Measurements from ENCODE around the gene MEIOB.
"Not testable (repeated sequence)": the region's sequence is repeated elsewhere in the genome, so short reads cannot be mapped to it uniquely, and the experiment has no call there.

Gene MEIOB

DNA sequence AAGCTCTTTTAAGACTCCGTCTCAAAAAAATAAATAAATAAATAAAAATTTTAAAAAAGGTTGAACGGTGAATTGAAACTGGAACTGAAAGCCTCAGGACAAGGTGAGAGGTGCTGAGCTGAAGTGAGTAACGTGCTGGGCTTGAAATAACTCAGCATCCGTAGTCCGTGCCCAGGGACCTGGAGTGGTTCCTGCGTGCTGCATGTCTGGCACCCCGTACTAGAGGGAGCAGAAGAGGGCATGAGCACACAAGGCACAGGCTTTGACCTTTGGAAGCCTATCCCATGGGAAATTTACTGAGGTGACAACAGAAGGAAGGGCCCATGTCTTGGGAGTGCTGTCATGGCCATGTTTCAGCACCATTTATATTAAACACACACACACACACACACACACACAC, 4.5 kb upstream of the MEIOB start:
- DNase-seq (ENCODE audit: low spot score) = no peak

DNA sequence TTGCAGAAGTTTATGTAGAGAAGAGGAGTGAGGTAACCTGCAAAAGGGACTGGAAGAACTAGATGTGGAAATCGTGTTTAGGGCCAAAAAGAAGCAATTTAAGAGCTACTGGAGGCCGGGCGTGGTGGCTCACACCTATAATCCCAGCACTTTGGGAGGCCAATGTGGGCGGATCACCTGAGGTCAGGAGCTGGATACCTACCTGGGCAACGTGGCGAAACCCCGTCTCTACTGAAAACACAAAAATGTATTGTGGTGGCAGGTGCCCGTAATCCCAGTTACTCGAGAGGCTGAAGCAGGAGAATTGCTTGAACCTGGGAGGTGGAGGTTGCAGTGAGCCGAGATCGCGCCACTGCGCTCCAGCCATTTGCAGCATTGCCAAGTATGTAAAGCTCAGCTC, 4.1 kb upstream of the MEIOB start:
- DNase-seq (ENCODE audit: low spot score) = not testable (repeated sequence)

DNA sequence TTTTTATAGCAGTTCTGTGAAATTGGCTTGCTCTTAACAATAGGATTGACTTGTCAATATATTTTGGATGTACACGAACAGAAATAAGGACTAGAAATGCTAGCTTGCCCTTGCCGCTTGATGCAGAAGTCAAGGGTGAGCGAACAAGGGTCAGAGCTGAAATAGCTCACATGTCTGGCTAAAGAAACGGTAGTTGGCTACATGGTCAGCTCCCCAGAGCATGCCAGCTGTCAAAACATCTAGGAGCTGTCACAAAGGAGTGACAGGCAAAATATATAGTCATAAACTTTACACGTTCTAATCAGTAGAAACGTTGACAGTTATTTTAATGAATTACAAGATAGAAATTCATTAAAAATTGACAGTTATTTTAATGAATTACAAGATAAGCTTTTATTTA, 2.9 kb upstream of the MEIOB start:
- no peak for DNase-seq (ENCODE audit: low spot score)

DNA sequence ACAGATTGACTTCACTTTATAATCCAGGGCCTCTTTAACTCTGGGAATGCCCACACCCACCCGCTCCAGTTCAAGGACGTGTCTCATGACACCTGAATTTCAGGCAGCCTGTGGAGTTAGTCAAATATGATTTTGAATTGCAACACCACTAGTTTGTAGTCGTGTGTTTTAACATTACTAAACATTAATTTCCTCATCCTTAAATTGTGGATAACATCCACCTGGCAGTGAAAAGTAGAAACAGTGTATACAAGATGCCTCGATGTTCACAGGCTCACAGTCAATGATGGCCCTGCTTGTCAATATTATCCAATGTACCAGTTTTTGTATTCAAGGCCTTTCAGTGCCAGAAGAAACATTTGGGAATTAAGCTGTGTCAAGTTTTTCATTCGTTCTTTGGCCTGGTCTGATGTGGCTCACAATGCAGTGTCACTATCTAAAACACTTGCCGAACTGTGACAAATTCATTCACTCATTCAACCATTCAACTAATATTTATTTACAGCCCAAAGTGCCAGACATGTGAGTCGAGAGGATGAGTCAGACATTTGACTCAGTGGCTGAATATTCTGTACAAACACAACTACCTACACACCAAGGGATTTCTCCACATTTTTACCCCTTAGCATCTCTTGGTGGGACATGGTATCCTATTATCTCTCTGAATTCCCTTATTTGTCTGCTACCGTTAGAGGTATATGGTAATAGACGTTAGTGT, 1.4 kb downstream of the MEIOB start:
- peak; percentile 67 for DNase-seq (ENCODE audit: low spot score)

DNA sequence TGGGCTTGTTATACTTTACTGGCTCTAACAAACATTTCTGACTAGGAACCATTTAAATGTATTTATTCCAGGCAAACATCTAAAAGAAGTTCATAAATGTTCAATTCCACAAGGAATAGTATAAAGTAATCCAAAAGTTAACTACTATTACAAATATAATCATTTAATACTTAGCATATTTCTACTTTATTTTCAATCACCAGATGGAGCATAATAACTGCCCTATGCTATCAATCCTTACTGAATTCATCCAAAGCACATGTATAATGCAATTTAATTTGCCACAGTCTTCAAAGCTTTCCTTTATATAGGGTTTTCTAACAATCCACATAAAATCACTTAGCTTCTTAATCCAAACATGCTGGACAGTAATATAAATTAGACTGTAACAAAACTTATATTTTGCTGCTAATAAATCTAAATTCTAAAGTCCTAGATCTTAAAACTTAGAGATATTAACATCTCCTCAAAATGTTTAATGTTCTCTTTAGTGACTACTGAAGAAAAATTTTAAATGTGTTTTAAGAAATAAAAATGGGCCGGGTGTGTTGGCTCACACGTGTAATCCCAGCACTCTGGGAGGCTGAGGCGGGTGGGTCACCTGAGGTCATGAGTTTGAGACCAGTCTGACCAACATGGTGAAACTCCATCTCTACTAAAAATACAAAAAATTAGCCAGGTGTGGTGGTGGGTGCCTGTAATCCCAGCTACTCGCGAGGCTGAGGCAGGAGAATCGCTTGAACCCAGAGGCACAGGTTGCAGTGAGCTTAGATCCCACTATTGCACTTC, 5.9 kb downstream of the MEIOB start:
- DNase-seq (ENCODE audit: low spot score) = no peak

DNA sequence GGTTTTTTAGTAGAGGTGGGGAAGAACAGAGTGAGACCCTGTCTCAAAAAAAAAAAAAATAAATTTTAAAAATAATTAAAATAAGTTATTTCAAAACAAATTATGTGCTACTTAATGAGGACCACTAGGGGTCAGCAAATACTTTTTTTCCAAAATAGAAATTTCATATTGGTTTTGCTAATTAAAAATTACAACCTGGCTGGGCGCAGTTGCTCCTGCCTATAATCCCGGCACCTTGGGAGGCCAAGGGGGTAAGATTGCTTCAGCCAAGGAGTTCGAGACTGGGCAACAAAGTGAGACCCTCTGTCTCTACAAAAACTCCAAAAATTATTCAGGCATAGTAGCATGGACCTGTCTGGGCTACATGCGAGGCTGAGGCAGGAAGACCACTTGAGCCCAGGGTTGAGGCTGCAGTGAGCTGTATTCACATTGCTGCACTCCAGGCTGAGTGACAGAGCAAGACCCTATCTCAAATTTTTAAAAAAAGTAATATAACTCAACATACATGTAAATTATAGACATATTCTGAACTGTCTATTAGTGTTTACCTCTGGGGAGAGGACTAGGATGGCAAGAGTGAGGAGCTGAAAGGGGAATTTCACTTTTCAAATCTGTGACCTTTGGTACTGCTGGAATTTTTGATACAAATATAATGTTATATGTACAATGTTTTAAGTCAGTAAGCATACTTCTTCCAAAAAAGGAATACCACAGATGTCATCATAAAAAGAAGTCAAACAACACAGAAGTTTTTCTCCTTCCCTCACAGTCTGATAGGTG, 8.1 kb downstream of the MEIOB start:
- DNase-seq (ENCODE audit: low spot score) = no peak

DNA sequence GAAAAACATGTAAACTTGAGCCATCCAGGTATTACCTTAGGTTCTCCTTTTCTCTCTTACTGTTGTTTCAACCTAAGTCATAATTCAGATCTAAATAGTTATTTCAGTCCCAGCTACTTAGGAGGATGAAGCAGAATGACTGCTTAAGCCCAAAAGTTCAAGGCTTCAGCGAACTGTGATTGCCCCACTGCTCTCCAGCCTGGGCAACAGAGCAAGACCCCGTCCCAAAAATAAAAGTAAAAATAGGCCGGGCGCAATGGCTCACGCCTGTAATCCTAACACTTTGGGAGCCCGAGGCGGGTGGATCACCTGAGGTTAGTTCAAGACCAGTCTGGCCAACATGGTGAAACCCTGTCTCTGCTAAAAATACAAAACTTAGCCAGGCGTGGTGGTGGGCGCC, 9.6 kb downstream of the MEIOB start:
- DNase-seq (ENCODE audit: low spot score) = no peak

DNA sequence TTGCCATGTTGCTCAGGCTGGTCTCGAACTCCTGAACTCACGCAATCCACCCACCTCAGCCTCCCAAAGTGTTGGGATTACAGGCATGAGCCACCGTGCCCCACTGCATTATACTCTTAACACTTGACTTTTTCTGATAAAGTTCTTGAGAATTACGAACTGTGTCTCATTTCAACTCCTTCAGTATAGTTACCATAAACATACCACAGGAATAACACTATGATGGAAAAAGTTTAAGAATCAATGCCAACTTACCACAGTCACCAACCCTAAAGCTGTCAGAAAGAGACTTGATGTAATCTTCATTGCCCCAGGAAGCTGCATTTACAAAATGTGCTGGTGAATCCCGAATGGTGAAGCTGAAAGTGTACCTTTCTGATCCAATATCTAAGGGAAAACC, 10.2 kb downstream of the MEIOB start:
- DNase-seq (ENCODE audit: low spot score) = no peak

DNA sequence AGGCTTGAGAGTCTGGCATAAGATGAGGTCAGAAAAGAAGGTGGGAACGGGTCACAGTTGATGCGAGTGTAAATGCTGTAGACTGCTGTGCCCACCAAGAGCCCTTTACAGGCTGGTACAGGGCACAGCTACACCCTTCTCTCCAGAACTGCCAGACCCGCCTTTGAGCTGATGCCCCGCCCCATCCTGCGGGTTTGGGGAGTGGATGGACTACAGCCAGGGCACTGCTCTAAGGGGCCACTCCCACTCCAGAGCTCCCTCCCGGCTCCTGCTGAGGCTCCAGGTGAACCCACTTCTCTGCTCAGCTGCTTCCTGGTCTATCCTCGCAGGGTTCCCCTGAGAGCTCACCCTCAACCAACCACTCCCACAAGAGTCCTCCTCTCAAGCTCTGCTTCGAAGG, 12.3 kb downstream of the MEIOB start:
- DNase-seq (ENCODE audit: low spot score) = no peak

DNA sequence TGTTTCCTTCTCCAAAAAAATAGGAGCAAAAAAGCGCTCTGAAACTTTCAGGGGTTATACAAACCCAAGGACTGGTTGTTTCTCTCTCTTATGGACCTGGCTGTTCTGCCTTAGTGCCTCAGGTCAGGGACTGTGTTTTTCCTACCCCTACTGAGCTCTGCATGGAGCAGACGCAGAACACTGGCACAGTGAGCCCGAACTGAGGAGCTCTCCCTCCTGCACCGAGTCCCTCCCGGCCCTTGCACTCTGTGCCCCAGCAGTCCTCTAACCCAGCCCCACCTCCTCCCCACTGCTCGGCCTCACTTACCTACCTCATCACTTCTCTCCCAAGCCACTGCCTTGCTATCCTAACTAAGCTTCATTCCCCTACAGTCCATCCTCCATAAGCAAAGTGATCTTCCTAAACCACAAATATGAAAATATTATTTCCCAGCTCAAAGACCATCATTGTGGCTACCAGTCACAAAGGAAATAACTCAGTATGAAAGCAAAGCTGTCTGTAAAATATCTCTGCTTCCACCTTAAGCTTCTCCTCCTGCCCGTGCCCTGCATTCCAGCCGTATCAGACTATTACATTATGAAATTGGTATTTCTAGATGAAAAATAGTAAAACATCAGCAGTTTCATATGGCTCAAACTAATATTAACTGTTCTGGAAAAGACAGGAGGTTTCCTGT, 13.6 kb downstream of the MEIOB start:
- DNase-seq (ENCODE audit: low spot score) = no peak

DNA sequence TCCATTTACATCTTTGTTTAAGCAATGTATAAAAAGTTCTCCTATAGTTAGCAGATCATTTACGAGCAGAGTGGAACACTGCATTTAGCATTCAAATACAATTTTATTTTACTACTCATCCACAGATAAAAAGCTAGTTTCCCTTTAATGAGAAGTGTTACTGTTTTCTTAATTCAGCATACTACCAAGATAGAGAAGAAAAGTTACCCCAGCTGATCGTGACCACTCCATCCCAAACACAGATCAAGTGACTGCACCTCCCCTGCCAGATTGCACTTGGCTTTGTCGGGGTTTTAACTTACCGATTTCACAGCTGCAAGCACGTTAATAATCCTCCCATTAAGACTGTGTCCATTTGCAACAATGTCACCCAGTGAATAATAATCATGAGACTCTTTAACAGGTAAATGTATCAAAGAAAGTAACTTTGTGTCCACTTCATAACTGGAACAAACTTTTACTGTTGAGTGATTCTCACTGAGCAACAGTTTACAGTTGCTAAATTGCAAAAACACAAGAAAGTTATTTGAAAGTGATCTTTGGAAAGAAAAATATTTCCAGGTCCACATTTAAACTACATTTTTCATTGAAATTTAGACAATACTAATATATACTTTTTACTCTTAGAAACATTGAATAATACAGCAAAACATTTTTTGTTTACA, 14.4 kb downstream of the MEIOB start:
- DNase-seq (ENCODE audit: low spot score) = no peak

DNA sequence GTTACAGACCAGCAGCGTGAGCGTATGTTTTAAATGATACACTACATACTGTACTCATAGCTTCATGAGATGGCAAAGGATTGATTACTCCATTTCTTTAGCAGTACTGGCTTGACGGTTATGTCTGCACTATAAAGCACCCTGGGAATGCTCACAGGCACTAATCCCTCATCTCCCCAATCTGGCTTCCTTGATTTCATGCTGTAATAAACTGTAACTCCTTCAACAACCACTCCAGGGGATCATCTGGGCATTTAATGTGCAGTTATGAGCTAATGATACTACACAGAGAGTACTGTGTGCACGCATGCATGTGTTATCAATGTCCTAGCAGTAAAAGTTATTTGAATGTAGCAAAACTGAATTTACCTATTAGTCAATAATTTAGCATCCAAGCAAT, 20.2 kb downstream of the MEIOB start:
- DNase-seq (ENCODE audit: low spot score) = no peak

DNA sequence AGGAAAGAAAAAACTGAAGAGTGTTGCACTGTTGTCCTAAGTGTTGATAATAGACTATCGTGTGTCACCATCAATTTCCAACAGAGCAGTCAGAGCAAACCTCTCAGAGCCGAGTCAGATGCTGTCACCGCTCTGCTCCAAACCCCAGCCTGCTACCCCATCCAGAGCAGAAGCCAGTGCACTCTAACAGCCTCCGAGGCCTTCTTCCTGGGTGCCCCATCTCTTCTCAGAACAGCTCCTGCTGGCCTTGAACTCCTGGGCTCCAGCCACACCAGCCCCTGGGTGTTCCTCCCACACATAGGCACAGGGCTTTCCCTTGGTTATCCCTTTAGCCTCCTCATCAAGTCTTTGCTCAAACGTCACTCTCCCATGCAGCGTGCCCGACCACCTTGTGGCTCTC, 21.0 kb downstream of the MEIOB start:
- no peak for DNase-seq (ENCODE audit: low spot score)

DNA sequence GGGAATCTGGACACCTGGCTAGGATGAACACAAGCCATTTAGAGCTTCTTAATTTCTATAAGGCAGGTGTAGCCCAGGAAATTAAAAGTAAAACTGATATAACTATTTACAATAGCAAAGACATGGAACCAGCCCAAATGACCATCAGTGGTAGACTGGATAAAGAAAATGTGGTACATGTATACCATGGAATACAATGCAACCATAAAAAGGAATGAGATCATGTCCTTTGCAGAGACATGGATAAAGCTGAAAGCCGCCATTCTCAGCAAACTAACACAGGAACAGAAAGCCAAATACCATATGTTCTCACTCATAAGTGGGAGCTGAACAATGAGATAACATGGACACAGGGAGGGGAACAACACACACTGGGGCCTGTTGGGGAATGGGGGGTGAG, 25.5 kb downstream of the MEIOB start:
- DNase-seq (ENCODE audit: low spot score) = no peak

DNA sequence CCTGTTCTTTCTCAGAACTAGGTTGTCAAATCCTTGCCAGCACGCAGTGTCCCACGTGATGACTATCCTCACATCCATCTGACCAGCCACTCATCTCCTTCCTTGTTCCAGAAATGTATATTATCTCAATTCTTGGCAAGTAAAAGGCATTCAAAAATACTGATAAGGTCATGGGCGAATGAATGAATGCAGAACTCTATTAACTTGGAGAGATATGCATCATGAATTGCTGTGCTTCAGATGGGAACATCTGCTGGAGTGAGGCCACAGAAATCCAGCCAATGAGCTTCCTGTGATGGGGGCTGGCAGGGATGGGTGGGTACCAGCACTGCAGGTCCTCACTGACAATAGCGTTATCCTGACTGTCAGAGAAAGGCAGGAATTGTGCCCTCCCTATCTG, 26.0 kb downstream of the MEIOB start:
- DNase-seq (ENCODE audit: low spot score) = no peak

DNA sequence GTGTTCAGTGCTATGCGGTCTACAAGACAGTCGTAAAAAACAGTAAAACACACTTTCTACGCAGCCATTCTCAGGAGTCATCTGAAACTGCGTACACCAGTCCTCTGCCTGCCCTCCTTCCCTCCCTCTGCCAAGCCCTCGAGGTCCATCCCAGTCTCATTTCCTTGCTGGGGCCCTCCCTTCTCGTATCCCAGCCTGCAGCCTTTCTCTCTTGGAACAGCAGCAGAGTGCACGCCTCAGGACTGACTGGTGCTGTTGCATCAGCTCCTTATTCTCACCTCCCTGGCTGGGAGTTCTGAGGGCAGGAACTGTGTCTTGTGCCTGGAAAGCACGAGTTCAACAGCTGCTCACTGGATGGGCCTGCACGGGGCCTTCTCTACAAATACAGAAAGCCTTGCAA, 32.4 kb downstream of the MEIOB start:
- no peak for DNase-seq (ENCODE audit: low spot score)

DNA sequence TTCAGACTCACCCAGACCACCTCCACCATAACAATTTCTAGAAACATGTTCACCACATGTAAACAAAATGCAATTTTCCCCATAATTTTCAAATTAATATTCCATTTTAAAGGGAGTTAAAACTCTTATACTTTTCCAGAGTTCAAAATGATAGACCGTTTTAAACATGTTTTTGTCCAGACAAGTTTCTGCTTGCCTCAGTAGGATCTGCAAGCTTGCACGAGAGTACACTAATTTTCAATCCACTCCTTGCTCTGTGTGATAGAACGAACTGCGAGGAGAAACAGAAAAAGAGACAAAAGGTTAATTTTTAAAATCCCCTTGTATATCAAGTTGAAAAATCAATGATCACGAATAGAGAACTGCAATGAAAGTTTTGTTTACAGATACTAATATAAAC, 37.9 kb downstream of the MEIOB start:
- DNase-seq (ENCODE audit: low spot score) = no peak

DNA sequence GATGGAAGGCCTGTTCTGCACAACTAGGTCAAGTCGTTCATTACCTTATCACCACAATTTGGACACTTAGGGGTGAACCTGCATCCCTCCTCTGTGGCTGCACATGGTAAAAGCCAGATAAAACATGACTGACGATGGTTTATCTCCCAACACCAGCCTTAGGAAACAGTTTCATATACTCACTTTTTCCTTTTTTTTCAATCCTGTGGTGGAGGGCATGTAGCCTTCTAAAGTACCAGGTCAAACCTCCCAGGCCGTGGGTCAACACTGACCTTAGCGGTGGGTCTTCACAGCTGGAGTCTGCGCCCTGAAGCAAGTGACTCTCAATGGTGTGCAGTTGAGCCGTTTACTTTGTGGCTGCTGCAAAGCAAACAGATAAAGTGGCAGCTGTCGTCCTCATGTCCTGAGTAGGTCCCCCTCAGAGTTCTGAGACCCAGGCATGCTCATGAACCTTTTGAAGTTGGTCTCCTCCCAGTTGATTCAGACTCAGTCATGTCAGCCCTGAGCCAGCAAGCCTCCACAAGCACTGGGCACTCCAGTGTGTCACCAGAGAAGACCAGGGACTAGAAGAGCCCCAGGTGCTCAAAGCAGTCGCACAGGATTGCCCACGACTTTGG, 39.0 kb downstream of the MEIOB start:
- no peak for DNase-seq (ENCODE audit: low spot score)

DNA sequence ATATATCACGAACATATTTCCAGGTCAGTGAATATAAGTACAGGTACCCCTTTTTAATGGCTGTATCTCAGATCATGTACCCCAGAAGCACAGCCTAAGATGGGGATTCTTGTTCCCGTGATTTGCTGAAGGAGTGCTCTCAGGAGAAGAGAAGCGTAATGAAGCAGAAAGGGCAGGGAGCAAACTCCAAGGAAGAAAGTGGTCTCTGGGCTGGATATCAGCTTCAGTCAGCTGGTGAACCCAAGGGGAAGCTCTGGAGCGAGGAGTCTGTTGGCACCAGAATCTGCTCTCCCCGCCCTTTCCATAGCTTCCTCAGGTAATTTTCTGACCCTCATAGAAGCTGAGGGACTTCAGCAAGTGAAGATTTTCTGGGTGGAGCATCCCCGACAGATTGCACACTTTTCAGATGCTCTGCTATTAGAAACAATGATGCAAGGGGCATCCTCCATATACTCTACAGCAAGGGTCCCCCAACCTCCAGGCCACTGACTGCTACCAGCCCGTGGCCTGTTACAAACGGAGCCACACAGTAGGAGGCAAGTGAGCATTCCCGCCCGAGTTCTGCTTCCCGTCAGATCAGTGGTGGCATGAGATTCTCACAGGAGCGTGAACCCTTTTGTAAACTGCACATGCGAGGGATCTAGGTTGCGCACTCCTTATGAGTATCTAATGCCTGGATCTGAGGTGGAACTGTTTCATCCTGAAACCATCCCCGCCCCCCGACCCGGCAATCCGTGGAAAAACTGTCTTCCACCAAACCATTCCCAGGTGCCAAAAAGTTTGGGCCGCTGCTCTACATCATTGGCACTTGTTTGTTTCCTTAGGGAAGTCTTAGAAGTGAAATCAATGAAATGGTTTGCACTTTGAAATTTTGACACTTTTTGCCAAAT, 40.5 kb downstream of the MEIOB start:
- no peak for DNase-seq (ENCODE audit: low spot score)

DNA sequence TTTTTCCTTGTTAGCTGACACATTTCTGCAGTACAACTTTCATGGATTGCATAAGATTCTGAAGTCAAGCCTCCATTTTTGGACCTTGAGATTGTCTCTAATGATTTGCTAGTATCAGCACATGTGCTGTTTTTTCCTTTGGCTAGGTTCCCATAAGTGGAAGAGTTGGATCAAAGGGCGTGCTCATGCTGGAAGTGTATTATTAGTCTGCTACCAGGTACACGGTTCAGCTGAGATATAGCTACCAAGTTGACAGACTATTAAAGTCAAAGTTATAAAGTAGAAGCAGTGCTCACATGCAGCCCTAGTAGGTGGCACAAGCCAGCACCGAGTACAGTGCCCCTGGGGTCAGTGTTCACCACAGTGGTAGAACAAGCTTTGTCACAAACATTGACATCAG, 41.8 kb downstream of the MEIOB start:
- DNase-seq (ENCODE audit: low spot score) = no peak

Measured in AG08396 (cell line).